ENCODE data around the gene CEBPZ. TPM values are rescaled to one million over a fixed set of nuclear protein-coding genes. Genes with fewer than 3 reads are reported as not detected.
A peak's percentile ranks its signal among the peaks of the same experiment; 100 is the strongest.

CEBPZ gene
- total RNA-seq, 1 donor from 2014 or later = 49.6 TPM

DNA sequence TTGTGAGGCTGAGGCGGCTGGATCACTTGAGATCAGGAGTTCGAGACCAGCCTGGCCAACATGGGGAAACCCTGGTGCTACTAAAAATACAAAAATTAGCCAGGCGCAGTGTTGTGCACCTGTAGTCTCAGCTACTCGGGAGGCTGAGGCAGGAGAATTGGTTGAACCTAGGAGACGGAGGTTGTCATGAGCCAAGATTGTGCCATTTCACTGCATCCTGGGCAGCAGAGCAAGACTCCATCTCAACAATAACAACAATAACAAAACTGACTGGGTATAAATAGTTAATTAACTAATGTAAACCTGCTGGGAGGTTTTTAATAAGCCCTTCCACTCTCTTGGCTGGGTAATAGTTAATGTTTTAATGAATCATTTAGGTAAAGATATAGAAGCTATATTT, 50.8 kb downstream of the CEBPZ start:
- DNase-seq (ENCODE audit: low read depth, low spot score) = no peak

- DNase-seq (ENCODE audit: low read depth, low spot score) = no peak
These were observed 51.3 kb downstream of the CEBPZ start for GRCh38 chr2:37180006-37180639.

DNA sequence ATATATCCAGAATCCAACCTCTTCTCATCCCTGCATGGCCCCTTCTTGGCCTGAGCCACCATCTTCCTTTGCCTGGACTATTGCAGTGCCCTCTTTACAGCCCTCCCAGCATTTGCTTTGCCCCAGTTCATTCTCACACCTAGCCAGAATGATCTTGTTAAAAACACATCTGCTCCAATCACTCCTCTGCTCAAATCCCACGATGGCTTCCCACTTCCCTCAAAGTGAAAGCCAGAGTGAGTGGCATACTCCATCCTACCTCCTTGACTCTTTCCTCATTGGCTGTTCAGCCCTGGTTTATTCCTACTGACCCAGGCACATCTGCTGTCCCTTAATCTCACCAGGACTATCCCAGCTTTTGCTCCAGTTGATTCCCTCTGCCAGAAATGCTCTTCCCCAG, 57.7 kb downstream of the CEBPZ start:
- DNase-seq (ENCODE audit: low read depth, low spot score) = no peak

GRCh38 chr2:37171624-37171950, 59.8 kb downstream of the CEBPZ start:
- DNase-seq (ENCODE audit: low read depth, low spot score) = no peak

DNA sequence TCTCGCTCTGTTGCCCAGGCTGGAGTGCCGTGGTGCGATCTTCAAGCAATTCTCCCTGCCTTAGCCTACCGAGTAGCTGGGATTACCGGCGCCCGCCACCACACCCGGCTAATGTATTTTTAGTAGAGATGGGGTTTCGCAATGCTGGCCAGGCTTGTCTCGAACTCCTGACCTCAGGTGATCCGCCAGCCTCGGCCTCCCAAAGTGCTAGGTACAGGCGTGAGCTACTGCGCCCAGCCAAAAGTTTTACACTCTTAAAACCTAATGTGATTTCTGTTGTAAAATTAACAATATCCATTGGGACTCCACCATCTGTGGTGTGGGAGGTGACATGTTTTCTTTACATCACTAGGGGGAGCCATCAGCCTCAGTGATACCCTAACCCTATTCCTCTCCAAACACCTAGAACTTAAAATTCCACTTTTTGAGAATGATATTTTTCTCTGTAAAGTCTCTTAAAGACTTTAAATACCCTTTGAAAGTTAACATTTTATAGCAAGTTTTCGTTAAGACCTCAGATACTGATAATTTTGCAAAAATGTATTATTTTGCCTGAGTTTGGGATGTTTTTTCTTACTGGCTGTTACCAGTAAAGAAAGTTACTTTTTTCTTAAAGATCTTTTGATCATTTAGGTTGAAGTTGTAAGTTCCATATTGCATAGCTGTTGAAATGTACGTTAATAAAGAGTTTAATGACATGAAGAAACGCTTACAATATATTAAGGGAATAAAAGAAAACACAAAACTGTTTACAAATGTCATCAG, 63.0 kb downstream of the CEBPZ start:
- no peak for DNase-seq (ENCODE audit: low read depth, low spot score)

DNA sequence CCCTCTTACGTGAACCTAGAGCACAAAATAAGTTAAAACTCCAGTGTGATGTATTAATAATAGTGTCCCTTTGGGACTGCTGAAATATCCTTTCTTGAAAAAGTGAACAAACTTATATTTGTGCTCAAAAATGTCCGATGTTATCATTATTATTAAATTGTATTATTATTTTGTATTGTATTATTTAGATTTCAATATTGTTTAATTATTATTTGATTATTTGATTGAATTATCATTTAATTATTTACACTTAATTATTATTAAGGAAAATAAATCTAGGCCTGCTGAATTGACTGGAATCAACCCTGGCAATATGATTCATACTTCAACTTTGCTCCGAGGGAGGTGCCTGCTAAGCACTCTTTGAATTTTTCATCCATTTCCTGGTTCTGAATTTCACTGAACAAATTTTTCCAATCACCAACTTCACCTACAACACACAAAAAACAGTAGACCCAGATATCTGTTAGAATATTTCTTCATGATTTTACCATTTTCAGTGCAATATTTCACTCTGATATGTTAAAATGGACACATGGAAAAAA, 63.7 kb downstream of the CEBPZ start:
- DNase-seq (ENCODE audit: low read depth, low spot score) = no peak

DNA sequence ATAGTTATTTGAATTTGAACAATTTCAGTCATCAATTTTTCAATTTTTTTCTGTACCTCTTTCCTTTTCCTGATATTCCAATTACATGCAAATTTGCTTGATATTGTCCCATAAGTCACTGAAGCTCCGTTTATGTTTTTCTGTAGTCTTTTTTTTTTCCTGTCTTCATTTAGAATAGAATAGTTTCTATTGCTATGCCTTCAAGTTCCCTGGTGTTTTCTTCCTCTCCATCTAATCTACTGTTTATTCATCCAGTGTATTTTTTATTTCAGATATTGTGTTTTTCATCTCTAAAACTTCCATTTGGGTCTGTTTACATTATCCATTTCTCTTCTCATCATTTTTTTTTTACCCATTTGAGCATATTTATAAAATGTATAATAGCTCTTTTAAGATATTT, 66.6 kb downstream of the CEBPZ start:
- DNase-seq (ENCODE audit: low read depth, low spot score) = no peak

- DNase-seq (ENCODE audit: low read depth, low spot score) = peak; percentile 57
These were observed 74.3 kb downstream of the CEBPZ start, which contains the start of gene EIF2AK2 for GRCh38 chr2:37156857-37157714. TSS of gene EIF2AK2 (minus strand) at chr2:37156980. CDS start at chr2:37147806, 9,174 bp downstream.

DNA sequence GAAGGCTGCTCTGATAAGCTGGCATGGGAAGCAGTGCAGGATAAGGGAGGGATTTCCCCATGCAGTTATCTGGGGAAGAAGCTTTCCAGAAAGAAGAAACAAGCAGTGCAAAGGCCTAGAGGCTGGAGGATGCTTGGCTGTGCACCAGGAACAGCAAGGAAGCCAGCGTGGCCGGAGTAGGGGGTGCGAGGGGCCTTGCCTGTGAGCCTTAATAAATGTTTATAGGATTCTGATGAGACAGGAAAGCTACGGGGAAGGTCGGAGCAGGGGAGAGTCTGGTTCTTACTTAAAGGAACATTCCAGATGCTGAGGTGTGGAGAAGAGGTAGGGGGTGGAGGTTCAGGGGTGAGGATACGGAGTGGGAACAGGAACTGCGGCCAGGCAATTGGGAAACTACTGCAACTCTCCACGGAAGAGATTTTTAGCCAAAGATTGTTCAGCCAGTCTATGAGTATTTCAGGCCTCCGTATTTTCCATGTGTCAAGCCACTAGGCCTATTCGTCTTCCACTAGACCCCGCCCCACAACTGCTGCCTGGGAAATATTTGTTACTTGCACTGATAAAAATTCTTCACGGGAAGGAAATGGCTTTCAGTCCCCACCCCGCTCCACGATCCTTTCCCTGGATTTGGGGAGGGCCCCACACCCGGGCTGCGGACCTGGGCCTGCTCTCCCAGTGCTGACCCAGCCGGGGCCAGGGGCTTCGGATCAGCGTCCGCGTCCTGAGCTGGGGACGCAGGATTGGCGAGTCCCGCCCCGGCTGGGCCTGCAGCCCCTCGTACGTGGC, 75.1 kb downstream of the CEBPZ start:
- no peak for DNase-seq (ENCODE audit: low read depth, low spot score)

- no peak for DNase-seq (ENCODE audit: low read depth, low spot score)
These were observed 76.6 kb downstream of the CEBPZ start for GRCh38 chr2:37154785-37155184.

DNA sequence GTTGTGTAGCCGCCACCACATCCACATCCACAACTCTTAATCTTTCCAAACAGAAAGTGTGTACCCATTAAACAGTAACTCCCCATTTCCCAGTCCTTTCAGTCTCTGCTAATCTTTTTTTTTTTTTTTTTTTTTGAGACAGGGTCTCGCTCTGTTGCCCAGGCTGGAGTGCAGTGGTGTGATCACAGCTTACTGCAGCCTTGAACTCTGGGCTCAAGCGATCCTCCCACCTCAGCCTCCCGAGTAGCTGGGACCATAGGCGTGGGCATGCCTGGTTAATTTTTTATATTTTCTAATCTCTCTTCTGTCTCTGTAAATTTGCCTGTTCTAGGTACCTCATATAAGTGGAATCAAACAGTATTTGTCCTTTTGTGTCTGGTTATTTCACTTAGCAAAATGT, 78.2 kb downstream of the CEBPZ start:
- DNase-seq (ENCODE audit: low read depth, low spot score) = no peak

Other genes starting within 250 kb of the CEBPZ start
- gene HEATR5B, start 147.2 kb downstream of the CEBPZ start, total RNA-seq = 27.1 and 32.5 TPM in 2 replicates
- gene GPATCH11, start 147.1 kb downstream of the CEBPZ start, total RNA-seq = 7.3 and 9.8 TPM in 2 replicates
- gene EIF2AK2, start 74.6 kb downstream of the CEBPZ start, total RNA-seq = 29.4 and 36.9 TPM in 2 replicates
- gene SULT6B1, start 42.9 kb downstream of the CEBPZ start, total RNA-seq = not detected in 2 replicates
- 11.1 and 12.5 TPM in 2 replicates for gene CEBPZOS, start 35.1 kb downstream of the CEBPZ start, total RNA-seq
- 14.4 and 16.5 TPM in 2 replicates for gene NDUFAF7, start 62 bp upstream of the CEBPZ start, total RNA-seq
- gene PRKD3, start 93.2 kb upstream of the CEBPZ start, total RNA-seq = 84.1 and 88.3 TPM in 2 replicates
- 18.9 and 35.5 TPM in 2 replicates for gene QPCT, start 113.0 kb upstream of the CEBPZ start, total RNA-seq

Data from pulmonary artery endothelial cell (primary cell).